UCSD-AML1 (cell line): ENCODE measurements around the gene PDE7B.
"Not testable (repeated sequence)": the region's sequence is repeated elsewhere in the genome, so short reads cannot be mapped to it uniquely, and the experiment has no call there.

ENCODE experiments used
- DNase-seq: peaks from one replicate; lab custom pipeline; 2025; ENCODE audit not compliant: unreplicated experiment; lab: John Stamatoyannopoulos, UW

PDE7B gene

DNA sequence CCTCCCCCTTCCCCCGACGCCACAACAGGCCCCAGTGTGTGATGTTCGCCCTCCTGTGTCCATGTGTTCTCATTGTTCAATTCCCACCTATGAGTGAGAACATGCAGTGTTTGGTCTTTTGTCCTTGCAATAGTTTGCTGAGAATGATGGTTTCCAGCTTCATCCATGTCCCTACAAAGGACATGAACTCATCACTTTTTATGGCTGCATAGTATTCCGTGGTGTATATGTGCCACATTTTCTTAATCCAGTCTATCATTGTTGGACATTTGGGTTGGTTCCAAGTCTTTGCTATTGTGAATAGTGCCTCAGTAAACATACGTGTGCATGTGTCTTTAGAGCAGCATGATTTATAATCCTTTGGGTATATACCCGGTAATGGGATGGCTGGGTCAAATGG is 287.6 kb downstream of the PDE7B start:
- DNase-seq = not testable (repeated sequence)

DNA sequence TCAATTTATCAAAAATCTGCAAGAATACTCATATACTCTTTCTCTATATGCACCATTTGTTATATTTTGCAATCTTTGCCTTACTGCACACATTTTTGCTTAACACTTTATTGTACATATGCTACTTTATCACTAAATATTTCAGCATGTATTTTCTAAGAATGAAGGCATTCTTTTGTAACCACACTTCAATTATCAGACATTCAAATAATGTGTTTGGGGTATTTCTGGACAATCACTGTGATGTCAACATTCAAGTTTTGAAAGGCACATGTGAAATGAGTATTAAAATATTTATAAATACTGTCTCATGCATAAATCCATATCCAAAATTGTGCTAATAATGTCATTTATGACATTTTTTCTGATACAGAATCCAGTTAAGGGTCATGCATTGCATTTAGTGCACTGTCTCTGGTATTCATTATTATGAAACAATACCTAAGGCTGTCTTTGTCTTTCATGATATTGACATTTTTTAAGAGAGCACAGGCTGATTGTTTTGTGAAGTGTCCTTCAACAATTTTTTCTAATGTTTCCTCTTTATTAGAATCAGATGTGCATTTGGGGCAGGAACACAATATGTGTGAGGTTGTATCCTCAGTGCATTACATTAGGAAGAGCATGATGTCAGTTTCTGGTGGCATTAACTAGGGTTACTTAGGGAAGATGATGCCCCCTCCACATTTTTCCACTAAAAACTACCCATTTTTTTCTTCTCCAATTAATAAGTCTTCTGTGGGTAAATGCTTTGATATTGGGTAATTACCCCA is 292.9 kb downstream of the PDE7B start:
- DNase-seq = no peak

DNA sequence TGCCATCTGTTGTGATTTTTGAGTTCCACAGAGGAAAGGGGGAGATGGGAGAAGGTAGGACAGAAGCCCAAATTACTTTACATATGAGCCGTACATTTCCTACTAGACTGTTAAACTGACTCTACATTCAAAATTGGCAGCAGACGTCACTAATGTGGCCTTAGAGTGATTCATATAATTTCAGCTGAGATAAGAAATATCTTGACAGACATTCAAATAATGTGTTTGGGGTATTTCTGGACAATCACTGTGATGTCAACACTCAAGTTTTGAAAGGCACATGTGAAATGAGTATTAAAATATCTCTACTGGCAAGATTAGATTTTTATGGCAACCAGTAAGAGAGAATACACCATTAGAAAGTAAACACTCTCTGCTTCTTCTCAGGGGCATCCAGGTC is 294.6 kb downstream of the PDE7B start:
- DNase-seq = no peak

DNA sequence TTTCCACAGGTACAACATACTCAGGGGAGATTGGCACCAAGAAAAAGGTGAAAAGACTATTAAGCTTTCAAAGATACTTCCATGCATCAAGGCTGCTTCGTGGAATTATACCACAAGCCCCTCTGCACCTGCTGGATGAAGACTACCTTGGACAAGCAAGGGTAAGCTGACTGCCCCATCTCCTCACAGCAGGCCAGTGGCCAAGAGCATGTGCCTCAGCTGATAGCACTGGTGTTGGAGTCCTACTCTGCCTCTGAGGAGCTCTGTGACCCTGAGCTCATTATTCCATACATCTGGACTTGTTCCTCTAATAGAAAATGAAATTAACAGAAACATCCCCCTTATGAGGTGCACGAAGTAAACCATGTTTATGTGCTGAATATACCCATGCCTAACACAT is 295.8 kb downstream of the PDE7B start:
- DNase-seq = no peak

DNA sequence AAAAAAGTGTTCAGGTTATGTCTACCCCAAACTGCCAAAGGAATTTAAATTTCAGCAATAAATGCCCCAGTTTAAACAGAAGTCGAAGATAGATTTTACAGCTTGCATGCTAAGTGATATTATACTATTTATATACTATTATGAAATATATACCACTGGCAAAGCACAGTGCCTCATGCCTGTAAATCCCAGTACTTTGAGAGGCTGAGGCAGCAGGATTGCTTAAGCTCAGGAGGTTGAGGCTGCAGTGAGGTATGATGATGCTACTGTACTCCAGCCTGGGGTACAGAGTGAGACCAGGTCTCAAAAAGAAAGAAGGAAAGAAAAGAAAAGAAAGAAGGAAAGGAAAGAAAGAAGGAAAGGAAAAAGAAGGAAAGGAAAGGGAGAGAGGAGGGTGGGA is 296.6 kb downstream of the PDE7B start:
- DNase-seq = no peak

DNA sequence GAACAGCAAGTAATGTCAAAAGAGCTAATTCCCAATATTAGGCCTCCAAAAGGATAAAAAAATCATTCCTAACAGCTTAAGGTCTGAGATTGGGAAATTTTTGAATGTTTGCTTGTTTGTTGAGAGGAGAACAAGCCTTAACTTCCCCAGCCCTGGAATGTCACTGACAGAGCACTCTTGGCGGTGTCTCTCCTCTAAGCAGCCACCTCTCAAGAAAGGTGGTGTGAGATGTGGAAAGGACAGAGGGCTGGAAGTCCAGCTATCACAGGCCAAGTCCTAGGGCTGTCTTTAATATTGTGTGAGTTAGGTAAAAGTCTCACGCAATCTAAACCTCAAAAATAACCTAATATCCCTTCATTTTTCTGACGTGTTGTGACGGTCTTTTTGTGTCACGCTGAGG is 297.0 kb downstream of the PDE7B start:
- no peak for DNase-seq

DNA sequence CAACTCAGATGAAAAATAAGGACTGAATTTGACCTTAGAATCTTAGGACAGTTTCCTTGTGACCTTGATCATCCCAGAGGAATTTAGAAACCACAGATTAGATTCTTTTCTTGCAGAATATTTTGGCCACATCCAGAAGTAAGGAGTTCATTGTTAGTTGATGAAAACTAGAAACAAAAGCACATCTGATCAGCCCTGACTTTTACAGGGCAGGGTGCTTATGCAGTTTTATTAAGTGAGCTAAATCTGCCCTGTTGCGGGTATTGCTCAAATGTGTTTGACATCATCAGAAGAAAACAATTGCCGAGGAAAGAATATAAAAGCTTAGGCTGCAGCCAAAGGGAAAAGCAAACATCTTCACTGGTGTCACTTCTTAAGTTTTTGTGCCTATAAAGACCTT is 297.8 kb downstream of the PDE7B start:
- no peak for DNase-seq

DNA sequence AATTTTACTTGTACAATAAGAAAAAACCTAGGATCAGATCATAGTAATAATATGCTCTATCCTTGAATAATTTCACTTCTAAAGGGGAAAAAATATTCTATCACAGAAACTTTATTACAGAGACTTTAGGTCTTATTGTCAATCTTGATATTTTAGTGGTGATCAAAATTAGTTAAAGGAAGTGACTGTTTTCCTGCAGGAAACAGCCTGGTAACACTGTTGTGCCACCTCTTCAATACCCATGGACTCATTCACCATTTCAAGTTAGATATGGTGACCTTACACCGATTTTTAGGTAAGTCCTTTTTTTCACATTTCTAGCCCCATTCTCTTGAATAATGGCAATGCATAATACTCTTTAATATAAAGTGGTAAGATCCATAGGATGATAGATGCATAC is 299.5 kb downstream of the PDE7B start:
- DNase-seq = no peak

DNA sequence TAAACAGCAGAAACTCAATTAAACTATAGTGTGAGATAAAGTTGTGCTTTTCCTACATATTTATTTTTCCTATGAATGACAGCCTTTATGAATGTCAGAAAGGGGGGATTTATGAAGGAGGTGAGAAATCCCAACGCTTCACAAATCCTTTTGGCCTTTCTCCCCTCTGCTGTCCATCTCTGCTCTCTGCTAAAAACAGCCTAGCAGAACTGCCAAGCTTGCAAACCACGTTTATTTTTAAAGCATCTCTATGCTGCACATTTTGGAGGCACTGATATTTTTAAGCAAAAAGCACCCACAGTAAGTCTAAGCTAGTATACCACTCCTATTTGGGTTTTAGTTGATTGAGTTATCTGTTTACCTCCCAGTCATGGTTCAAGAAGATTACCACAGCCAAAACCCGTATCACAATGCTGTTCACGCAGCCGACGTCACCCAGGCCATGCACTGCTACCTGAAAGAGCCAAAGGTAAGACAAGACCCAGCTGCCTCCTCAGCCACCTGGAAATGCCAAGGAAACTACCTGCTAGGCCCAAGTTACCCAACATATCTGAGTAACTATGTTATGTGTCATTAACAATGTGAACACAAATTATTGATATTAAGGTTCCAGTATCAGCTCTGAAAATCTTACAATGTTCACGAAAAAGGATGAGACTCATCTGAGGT is 302.3 kb downstream of the PDE7B start:
- no peak for DNase-seq

DNA sequence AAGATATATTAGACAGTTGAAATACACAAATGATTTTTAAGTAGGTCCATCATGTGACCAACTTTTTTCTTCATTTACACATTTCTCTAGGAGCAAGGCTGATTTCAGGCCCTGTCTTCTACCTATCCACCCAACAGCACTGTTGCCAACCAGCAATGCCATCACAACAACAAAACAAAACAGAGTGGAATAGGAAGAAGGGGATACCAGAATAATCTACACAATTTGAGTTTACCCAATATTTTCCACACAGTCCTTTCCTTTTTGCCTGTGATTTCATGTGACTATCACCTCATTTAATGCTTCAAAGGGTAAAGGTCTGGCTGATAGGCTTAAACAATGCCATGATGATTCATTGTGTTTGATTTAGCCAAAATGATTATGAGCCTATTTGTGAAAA is 303.7 kb downstream of the PDE7B start:
- DNase-seq = no peak

DNA sequence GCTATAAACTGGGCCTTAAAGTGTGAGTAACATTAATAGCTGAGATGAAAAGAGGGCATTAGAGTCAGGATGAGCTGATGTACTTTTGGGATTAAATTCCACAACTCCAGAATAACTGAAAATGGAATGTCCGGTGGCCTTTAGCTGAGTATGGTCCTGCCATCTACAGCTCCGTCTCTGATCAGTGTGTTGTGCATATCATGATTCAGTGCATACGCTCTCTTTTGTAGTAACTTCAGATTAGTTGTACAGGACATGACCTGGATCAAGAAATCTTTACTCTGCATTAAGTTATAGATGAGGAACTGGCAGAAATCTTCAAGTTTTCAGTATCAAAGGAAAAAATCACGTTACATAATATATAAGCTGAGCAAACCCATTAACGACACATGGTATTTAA is 306.2 kb downstream of the PDE7B start:
- DNase-seq = no peak

DNA sequence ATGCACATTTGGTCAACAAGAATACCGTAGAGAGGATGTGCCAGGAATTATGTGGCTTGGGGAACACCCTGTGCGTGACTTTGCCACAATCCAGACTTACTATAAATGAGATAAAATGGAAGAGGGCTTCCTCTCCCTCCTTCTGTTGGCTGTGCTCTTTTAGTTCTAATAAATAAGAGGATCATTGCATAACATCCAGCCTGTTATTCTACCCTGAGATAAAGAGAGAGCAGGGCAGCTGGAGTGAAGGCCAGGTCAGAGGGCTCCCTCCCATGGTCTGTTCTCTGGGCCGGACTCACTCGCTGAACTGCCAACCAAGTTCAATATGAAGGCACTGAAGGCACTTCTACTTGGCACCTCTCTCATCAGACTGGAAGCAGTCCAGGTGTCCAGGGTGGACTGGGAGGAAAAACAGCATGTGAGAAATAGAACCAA is 306.9 kb downstream of the PDE7B start:
- no peak for DNase-seq

DNA sequence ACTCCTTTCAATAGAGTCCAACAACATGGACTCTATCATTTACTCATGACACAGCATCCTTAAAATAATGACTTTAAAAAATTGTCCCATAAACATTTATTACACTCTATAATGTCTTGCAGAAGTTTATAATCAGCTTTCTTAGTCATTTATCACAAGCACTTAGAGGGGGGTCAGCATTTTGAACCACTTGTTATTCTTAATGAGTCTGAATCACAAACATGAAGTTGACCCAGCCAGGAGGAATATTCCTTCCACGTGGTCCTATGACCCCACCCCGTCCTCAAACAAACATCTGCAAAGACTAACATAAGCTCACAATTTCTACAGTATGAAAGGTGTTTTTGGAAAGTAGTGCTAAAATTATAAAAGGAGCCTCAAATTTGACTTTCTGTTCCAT is 307.5 kb downstream of the PDE7B start:
- no peak for DNase-seq

DNA sequence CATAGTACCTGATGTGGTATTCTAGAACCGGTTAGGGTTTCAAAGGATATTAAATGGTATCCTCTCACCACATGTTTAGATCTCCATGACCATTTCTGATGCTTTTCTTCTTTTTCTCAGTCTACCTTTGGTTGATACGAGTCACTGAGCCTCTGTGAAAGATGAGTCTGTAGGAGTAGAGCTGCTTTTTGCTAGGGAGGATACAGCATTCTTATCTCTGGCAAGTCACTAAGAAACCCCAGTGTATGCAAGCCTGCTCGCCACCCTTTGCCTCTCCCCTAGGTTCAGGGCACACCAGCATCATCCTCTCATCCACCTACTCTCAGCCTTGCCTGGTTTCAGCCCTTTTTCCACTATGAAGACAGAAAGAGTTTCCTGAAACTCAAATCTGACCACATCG is 308.7 kb downstream of the PDE7B start:
- no peak for DNase-seq

DNA sequence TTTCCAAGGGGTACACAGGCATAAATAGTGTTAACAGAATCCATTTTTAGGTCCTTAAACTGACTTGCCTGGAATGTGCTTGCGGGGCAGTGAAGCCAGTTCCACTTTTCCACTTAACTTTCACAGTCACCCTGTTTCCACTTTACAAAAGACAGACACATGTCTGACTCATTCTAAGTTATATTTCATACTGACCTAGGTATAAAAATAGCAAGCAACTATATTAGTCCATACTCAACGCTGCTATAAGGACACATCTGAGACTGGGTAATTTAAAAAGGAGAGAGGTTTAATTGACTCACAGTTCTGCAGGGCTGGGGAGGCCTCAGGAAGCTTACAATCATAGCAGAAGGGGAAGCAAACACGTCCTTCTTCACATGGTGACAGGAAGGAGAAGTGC is 310.4 kb downstream of the PDE7B start:
- DNase-seq = no peak

DNA sequence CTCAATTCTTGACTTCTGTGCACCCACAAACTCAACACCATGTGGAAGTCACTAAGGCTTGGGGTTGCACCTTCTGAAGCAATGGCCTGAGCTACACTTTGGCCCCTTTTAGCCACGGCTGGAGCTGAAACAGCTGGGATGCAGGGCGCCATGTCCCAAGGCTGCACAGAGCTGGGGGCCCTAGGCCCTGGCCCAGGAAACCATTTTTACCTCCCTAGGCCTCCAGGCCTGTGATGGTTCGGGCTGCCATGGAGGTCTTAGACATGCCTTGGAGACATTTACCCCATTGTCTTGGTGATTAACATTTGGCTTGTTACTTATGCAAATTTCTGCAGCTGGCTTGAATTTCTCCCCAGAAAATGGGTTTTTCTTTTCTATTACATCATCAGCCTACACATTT is 311.8 kb downstream of the PDE7B start:
- DNase-seq = no peak

DNA sequence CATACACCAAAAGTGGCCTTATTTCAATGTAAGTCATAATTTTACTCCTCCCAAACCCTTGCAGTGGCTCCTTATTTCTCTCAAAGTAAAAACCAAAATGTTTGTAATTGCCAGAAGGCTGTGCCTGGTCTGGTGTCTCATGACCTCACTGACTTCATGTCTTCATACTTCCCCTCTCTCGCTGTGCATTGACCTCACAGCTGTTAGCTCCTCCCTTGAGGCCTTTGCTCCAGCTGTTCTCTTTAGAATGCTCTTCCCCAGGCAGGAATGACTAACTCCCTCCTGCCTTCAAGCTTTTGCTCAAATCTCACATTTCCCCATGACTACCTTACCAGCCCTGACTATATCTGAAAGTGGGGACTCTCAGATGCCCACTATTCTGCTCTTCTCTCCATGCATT is 315.3 kb downstream of the PDE7B start:
- no peak for DNase-seq

DNA sequence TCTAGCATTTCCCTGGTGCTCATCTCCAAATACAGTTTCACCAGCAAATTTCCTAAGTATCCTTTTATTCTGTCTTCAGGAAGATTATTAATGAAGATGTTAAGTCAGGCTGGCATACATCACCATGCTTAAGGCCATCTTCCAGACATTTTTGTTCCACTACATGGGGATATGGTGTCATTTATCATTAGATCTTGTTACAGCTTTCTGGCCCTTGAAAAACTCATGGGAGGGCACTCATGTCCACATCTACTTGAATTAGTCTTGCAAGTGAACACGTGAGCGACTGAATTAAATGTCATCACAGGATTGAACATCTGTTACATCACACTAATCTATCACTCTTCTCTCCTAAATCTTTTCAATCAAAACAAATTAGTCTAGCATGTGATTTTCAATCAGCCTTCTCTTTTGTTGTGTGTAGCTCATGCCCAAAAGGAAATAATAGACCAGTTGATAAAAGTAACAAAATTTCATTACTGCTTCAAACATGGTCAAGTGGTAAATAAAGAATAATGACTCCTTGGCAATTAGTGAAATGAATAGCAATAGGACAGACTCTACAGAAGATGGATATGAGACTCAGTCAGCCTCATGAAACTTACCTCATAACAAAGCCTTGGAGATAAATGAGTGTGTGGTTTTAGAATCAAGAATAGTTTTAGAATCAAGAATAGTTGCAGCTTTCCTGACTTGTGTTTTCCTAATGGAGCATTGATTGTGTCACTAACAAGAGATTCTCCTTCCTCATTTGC is 318.1 kb downstream of the PDE7B start:
- DNase-seq = no peak

DNA sequence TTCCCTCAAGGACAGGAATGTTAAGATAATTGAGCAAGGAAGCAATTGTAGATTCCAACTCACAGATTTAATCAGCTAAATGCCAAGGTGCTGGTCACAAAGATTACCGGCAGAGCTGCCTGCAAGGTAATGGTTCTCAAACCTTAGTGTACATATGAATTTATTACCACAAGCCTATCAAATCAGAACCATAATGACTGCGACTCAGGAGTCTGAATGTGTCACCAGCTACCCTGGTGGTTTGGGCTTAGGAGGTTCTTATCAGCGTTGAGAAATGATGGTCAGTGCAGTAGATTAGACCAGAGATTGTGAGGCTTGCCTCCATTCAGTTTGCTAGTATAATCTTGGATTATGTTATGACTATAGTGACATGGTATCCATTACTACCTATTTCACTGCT is 319.7 kb downstream of the PDE7B start:
- no peak for DNase-seq

DNA sequence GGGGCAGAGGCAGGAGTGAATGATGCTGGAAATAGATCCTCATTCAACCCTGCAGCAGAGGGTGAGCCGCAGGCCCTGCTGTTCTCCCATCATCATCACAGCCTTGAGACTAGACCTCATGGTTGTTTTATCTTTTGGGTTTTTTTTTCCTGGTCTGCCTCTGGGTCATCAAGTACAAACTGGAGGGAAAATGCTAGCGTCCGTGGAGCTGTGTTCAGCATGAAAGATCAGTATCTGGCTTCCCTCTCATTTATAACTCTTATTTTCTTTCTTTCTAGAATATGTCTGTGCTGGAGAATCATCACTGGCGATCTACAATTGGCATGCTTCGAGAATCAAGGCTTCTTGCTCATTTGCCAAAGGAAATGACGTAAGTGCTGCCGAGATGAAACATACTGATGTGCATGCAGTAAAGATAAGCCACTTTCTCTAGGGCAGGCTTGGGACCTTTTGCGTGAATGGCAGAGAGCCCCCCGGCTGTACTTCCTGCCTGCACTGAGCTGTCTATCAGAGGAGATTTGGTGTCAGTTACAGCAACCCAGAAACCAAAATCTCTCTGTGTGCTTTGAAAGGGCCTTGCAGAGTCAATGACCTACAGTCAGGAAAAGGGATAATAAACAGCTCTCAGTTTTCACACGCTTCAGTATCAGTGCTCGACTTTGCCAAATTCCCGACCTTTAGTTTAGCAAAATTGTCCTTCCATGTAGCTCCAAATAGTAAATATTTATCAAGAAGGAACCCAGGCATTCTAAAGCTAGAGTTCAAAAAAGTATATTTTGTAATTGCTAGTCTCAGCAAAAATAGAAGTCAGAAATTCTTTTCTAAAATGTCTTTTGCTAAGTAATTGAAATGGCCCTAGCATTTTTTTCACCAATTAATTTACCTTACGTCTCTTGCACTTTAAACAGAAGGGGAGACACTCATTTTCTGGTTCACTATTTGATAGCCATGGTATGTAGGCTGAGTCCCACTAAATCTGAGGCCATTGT is 322.3 kb downstream of the PDE7B start:
- DNase-seq = no peak

DNA sequence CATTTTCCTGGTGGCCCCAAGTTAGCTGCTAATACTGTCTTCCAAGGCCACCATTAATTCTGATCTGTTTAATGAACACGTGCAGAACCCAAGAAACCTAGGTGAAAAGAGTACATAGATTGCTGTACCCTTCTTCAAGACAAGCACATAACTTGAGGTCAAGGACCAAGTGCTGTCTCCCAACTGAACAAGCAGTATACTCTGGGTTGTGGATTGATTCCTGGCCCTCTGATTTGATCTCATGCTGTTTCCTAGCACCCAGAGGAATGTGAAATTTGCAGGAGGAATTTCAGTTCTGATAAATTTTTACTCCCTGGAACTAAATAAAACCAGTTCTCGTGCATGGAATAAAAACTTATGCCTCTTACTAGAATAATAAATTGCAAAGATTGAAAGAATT is 323.0 kb downstream of the PDE7B start:
- no peak for DNase-seq
